ENCODE measurements around the gene ERICH6B. TPM values are rescaled to one million over a fixed set of nuclear protein-coding genes. Genes with fewer than 3 reads are reported as not detected.

Gene ERICH6B
- total and polyA plus RNA-seq, 2 experiments from 2014 or later: 0.52 TPM; not detected in 1

- WGBS (ENCODE audit: low lambda C conversion rate, missing lambda C conversion rate): 74% methylated on average over 6 of the region's 6 CpGs
- H3K4me2 ChIP-seq: no peak overlapping the region
Measured at GRCh38 chr13:45584816-45585215, 30.7 kb downstream of the ERICH6B start.

GRCh38 chr13:45582408-45583076 lies 33.0 kb downstream of the ERICH6B start:
- H3K27ac ChIP-seq: no peak overlapping the region
- no peaks in the 10 kb centered on the region for H3K36me3 ChIP-seq (replicated peaks; ENCODE audit: insufficient read depth, low read depth)
- H3K4me3 ChIP-seq: no peak overlapping the region
- H3K9me3 ChIP-seq (ENCODE audit: low read depth): no peaks in the 10 kb centered on the region
- no peaks in the 10 kb centered on the region for H3K79me2 ChIP-seq
- 67% methylated on average over 3 of the region's 3 CpGs for WGBS (ENCODE audit: low lambda C conversion rate, missing lambda C conversion rate)
- DNase-seq (ENCODE audit: low spot score): no peak
- H3K9me2 ChIP-seq (replicated peaks; ENCODE audit: insufficient read depth): no peaks in the 10 kb centered on the region
- H2AFZ ChIP-seq: no peak overlapping the region
- no peaks in the 10 kb centered on the region for H3K27me3 ChIP-seq
- no peaks in the 10 kb centered on the region for H3K4me1 ChIP-seq (ENCODE audit: insufficient read depth)
- H3K4me2 ChIP-seq: no peak overlapping the region
- no peaks in the 10 kb centered on the region for H4K20me1 ChIP-seq (ENCODE audit: insufficient read depth, poor library complexity, severe bottlenecking)
- TF ChIP-seq EZH2 (IDR thresholded peaks at IDR 0.05; ENCODE audit: borderline replicate concordance): no peak

More at GRCh38 chr13:45584816-45585215, 30.7 kb downstream of the ERICH6B start:
- Histone ChIP-seq H3K9me2 (replicated peaks; ENCODE audit: insufficient read depth) (no peaks in the 10 kb centered on the region), H2AFZ (no peak overlapping the region), H3K36me3 (replicated peaks; ENCODE audit: insufficient read depth, low read depth) (no peaks in the 10 kb centered on the region), H3K4me1 (ENCODE audit: insufficient read depth) (no peaks in the 10 kb centered on the region), H3K79me2 (no peaks in the 10 kb centered on the region), H3K27ac (no peak overlapping the region), H3K4me3 (no peak overlapping the region), H3K27me3 (no peaks in the 10 kb centered on the region), H3K9me3 (ENCODE audit: low read depth) (no peaks in the 10 kb centered on the region), H4K20me1 (ENCODE audit: insufficient read depth, poor library complexity, severe bottlenecking) (no peaks in the 10 kb centered on the region)
- peak; percentile 18 for DNase-seq (ENCODE audit: low spot score)
- TF ChIP-seq CTCF (IDR thresholded peaks at IDR 0.05; ENCODE audit: poor library complexity) (peak; percentile 18), EZH2phosphoT487 (IDR thresholded peaks at IDR 0.05; ENCODE audit: low read depth, severe bottlenecking, unreplicated experiment) (no peak)

- no peak for DNase-seq (ENCODE audit: low spot score)
- Histone ChIP-seq H3K4me2 (no peak overlapping the region), H3K4me3 (no peak overlapping the region), H3K27ac (no peak overlapping the region), H3K27me3 (peaks cover 13% of the 10 kb centered on the region), H3K9me3 (ENCODE audit: low read depth) (no peaks in the 10 kb centered on the region), H3K9me2 (replicated peaks; ENCODE audit: insufficient read depth) (no peaks in the 10 kb centered on the region), H4K20me1 (ENCODE audit: insufficient read depth, poor library complexity, severe bottlenecking) (no peaks in the 10 kb centered on the region), H3K79me2 (no peaks in the 10 kb centered on the region), H3K4me1 (ENCODE audit: insufficient read depth) (no peaks in the 10 kb centered on the region), H2AFZ (no peak overlapping the region), H3K36me3 (replicated peaks; ENCODE audit: insufficient read depth, low read depth) (no peaks in the 10 kb centered on the region)
- TF ChIP-seq EZH2phosphoT487 (IDR thresholded peaks at IDR 0.05; ENCODE audit: low read depth, severe bottlenecking, unreplicated experiment) (no peak), EZH2 (IDR thresholded peaks at IDR 0.05; ENCODE audit: borderline replicate concordance) (no peak), CTCF (IDR thresholded peaks at IDR 0.05; ENCODE audit: poor library complexity) (no peak)
- 95% methylated on average over 4 of the region's 4 CpGs for WGBS (ENCODE audit: low lambda C conversion rate, missing lambda C conversion rate)
Measured at GRCh38 chr13:45576466-45576865, 39.1 kb downstream of the ERICH6B start.

GRCh38 chr13:45575830-45576180 lies 39.7 kb downstream of the ERICH6B start:
- Histone ChIP-seq H3K36me3 (replicated peaks; ENCODE audit: insufficient read depth, low read depth) (no peaks in the 10 kb centered on the region), H4K20me1 (ENCODE audit: insufficient read depth, poor library complexity, severe bottlenecking) (no peaks in the 10 kb centered on the region), H2AFZ (no peak overlapping the region), H3K4me1 (ENCODE audit: insufficient read depth) (no peaks in the 10 kb centered on the region), H3K27ac (no peak overlapping the region), H3K9me3 (ENCODE audit: low read depth) (no peaks in the 10 kb centered on the region), H3K4me2 (no peak overlapping the region), H3K79me2 (no peaks in the 10 kb centered on the region), H3K27me3 (peaks cover 13% of the 10 kb centered on the region), H3K4me3 (no peak overlapping the region), H3K9me2 (replicated peaks; ENCODE audit: insufficient read depth) (no peaks in the 10 kb centered on the region)
- 100% methylated on average over 1 of the region's 1 CpG for WGBS (ENCODE audit: low lambda C conversion rate, missing lambda C conversion rate)
- TF ChIP-seq EZH2 (IDR thresholded peaks at IDR 0.05; ENCODE audit: borderline replicate concordance) (no peak), CTCF (IDR thresholded peaks at IDR 0.05; ENCODE audit: poor library complexity) (no peak)
- DNase-seq (ENCODE audit: low spot score): no peak
